ENCODE results near the gene PHF23. TPM values are rescaled to one million over a fixed set of nuclear protein-coding genes. Genes with fewer than 3 reads are reported as not detected.
A peak's percentile ranks its signal among the peaks of the same experiment; 100 is the strongest.

The PHF23 gene
- total and polyA plus RNA-seq, 9 of the 15 experiments (the other 6 are each of a cell fraction or from before 2014, with no cell fraction given) = 7.4 to 87.5 (median 33.7) TPM

- TF ChIP-seq, protein P1, sequence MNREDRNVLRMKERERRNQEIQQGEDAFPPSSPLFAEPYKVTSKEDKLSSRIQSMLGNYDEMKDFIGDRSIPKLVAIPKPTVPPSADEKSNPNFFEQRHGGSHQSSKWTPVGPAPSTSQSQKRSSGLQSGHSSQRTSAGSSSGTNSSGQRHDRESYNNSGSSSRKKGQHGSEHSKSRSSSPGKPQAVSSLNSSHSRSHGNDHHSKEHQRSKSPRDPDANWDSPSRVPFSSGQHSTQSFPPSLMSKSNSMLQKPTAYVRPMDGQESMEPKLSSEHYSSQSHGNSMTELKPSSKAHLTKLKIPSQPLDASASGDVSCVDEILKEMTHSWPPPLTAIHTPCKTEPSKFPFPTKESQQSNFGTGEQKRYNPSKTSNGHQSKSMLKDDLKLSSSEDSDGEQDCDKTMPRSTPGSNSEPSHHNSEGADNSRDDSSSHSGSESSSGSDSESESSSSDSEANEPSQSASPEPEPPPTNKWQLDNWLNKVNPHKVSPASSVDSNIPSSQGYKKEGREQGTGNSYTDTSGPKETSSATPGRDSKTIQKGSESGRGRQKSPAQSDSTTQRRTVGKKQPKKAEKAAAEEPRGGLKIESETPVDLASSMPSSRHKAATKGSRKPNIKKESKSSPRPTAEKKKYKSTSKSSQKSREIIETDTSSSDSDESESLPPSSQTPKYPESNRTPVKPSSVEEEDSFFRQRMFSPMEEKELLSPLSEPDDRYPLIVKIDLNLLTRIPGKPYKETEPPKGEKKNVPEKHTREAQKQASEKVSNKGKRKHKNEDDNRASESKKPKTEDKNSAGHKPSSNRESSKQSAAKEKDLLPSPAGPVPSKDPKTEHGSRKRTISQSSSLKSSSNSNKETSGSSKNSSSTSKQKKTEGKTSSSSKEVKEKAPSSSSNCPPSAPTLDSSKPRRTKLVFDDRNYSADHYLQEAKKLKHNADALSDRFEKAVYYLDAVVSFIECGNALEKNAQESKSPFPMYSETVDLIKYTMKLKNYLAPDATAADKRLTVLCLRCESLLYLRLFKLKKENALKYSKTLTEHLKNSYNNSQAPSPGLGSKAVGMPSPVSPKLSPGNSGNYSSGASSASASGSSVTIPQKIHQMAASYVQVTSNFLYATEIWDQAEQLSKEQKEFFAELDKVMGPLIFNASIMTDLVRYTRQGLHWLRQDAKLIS (CRISPR knock-in tag; IDR thresholded peaks at IDR 0.05) = peak; percentile 25; the same call in 1 of the 2 replicates
- no peak for TF ChIP-seq NR2F6 (CRISPR knock-in tag; IDR thresholded peaks at IDR 0.05)
- TF ChIP-seq BRD9 (IDR thresholded peaks at IDR 0.05; ENCODE audit: low read depth, partially characterized antibody) = no peak
- TF ChIP-seq ZNF77 (CRISPR knock-in tag; IDR thresholded peaks at IDR 0.05) = no peak
- no peak for TF ChIP-seq IFI16 (CRISPR knock-in tag; IDR thresholded peaks at IDR 0.05)
- TF ChIP-seq SIX5 (IDR thresholded peaks at IDR 0.05; ENCODE audit: borderline replicate concordance in 1 of 2, insufficient read depth in 1 of 2, low read depth in 1 of 2, low read length in 2 of 2) = peak; percentile 54 to 68
- TF ChIP-seq ZNF507 (tag; conservative IDR thresholded peaks at IDR 0.05) = no peak
- peak; percentile 67; the same call in 1 of the 2 replicates for TF ChIP-seq ELF2 (CRISPR knock-in tag; IDR thresholded peaks at IDR 0.05)
- peak; percentile 76; the same call in 1 of the 2 replicates for TF ChIP-seq ETV5 (CRISPR knock-in tag; IDR thresholded peaks at IDR 0.05; ENCODE audit: low read depth)
- 0 out of 2 replicates have a peak, but pooled peaks have one; percentile 5 for TF ChIP-seq ZBED1 (IDR thresholded peaks at IDR 0.05)
- peak; percentile 20 to 88 (median 82) for TF ChIP-seq YY1 (IDR thresholded peaks at IDR 0.05; ENCODE audit: borderline replicate concordance in 1 of 3, control insufficient read depth in 1 of 3, extremely low read depth in 1 of 3, insufficient read depth in 3 of 3, insufficient read length in 1 of 3, insufficient replicate concordance in 2 of 3, low read depth in 1 of 3, low read length in 2 of 3)
- no peak for TF ChIP-seq ZNF146 (CRISPR knock-in tag; IDR thresholded peaks at IDR 0.05; ENCODE audit: unreplicated experiment)
- peak; percentile 78 for TF ChIP-seq MTA3 (IDR thresholded peaks at IDR 0.05; ENCODE audit: borderline replicate concordance)
- TF ChIP-seq, protein P2, sequence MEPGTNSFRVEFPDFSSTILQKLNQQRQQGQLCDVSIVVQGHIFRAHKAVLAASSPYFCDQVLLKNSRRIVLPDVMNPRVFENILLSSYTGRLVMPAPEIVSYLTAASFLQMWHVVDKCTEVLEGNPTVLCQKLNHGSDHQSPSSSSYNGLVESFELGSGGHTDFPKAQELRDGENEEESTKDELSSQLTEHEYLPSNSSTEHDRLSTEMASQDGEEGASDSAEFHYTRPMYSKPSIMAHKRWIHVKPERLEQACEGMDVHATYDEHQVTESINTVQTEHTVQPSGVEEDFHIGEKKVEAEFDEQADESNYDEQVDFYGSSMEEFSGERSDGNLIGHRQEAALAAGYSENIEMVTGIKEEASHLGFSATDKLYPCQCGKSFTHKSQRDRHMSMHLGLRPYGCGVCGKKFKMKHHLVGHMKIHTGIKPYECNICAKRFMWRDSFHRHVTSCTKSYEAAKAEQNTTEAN (CRISPR knock-in tag; IDR thresholded peaks at IDR 0.05) = no peak
- TF ChIP-seq, protein P3, sequence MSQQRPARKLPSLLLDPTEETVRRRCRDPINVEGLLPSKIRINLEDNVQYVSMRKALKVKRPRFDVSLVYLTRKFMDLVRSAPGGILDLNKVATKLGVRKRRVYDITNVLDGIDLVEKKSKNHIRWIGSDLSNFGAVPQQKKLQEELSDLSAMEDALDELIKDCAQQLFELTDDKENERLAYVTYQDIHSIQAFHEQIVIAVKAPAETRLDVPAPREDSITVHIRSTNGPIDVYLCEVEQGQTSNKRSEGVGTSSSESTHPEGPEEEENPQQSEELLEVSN (IDR thresholded peaks at IDR 0.05; ENCODE audit: borderline replicate concordance in 1 of 2, extremely low read depth in 1 of 2, insufficient read depth in 1 of 2, insufficient read length in 1 of 2, low read depth in 1 of 2, low read length in 1 of 2, poor library complexity in 1 of 2, severe bottlenecking in 1 of 2) = peak in 1 of 2 experiments; percentile 43
- peak; percentile 79 for TF ChIP-seq ATF7 (IDR thresholded peaks at IDR 0.05)
- peak in 1 of 2 experiments; percentile 65; a peak in 1 of 4 replicates for TF ChIP-seq HDAC1 (IDR thresholded peaks at IDR 0.05)
- TF ChIP-seq HSF4 (CRISPR knock-in tag; IDR thresholded peaks at IDR 0.05; ENCODE audit: borderline replicate concordance) = no peak
- no peak for TF ChIP-seq TAF15 (IDR thresholded peaks at IDR 0.05; ENCODE audit: low read depth, low read length)
- TF ChIP-seq STAG1 (CRISPR knock-in tag; IDR thresholded peaks at IDR 0.05; ENCODE audit: borderline replicate concordance) = no peak
These were observed at the start of gene PHF23 (continued) for GRCh38 chr17:7239091-7240027.

Data from K562 (cell line).